ENCODE measurements around the gene CAMTA1. TPM values are rescaled to one million over a fixed set of nuclear protein-coding genes. Genes with fewer than 3 reads are reported as not detected.
A peak's percentile ranks its signal among the peaks of the same experiment; 100 is the strongest.

Gene CAMTA1
- total RNA-seq, 1 donor from 2014 or later, result 268 TPM

- H3K4me3 Mint-ChIP-seq, result peak overlapping the region; percentile 11
- H3K9me3 Mint-ChIP-seq, result peaks cover 23% of the 10 kb centered on the region
- no peak for DNase-seq (ENCODE audit: low spot score)
- no peak overlapping the region for H3K4me3 ChIP-seq
- no peak overlapping the region for H3K4me2 ChIP-seq
- peaks cover 5% of the 10 kb centered on the region for H3K27me3 Mint-ChIP-seq (ENCODE audit: insufficient read depth, low read depth)
- H3K79me2 ChIP-seq (ENCODE audit: low read depth), result no peaks in the 10 kb centered on the region
- H3K36me3 Mint-ChIP-seq, result no peaks in the 10 kb centered on the region
- no peak overlapping the region for H3K9ac ChIP-seq
- H3K36me3 ChIP-seq, result no peaks in the 10 kb centered on the region
- no peaks in the 10 kb centered on the region for H3F3A ChIP-seq (ENCODE audit: low read depth)
- H3K27ac ChIP-seq, result no peak overlapping the region
- TF ChIP-seq EZH2phosphoT487 (IDR thresholded peaks at IDR 0.05), result no peak
- TF ChIP-seq CTCF (IDR thresholded peaks at IDR 0.05), result no peak
- TF ChIP-seq EZH2 (IDR thresholded peaks at IDR 0.05), result no peak
- no peaks in the 10 kb centered on the region for H3K4me1 ChIP-seq
- H4K20me1 ChIP-seq (ENCODE audit: low read depth), result no peaks in the 10 kb centered on the region
- no peaks in the 10 kb centered on the region for H3K9me3 ChIP-seq (ENCODE audit: low read depth)
- H3K27me3 ChIP-seq, result no peaks in the 10 kb centered on the region
- H3K27ac Mint-ChIP-seq, result no peak overlapping the region
- H2AFZ ChIP-seq (replicated peaks), result no peak overlapping the region
- peaks cover 9% of the 10 kb centered on the region for H3K4me1 Mint-ChIP-seq
These were observed 393.1 kb downstream of the CAMTA1 start for GRCh38 chr1:7178336-7178735.

- Mint-ChIP-seq H3K36me3 (no peaks in the 10 kb centered on the region), H3K4me1 (peaks cover 9% of the 10 kb centered on the region), H3K9me3 (peaks cover 23% of the 10 kb centered on the region), H3K4me3 (peak overlapping the region; percentile 11), H3K27ac (no peak overlapping the region), H3K27me3 (ENCODE audit: insufficient read depth, low read depth) (peaks cover 5% of the 10 kb centered on the region)
- TF ChIP-seq EZH2 (IDR thresholded peaks at IDR 0.05), result no peak
- no peak for TF ChIP-seq CTCF (IDR thresholded peaks at IDR 0.05)
- TF ChIP-seq EZH2phosphoT487 (IDR thresholded peaks at IDR 0.05), result no peak
- no peak overlapping the region for H3K9ac ChIP-seq
- no peak overlapping the region for H3K4me2 ChIP-seq
- H3K4me3 ChIP-seq, result no peak overlapping the region
- no peak for DNase-seq (ENCODE audit: low spot score)
- H3K27me3 ChIP-seq, result no peaks in the 10 kb centered on the region
- H3K36me3 ChIP-seq, result no peaks in the 10 kb centered on the region
- no peaks in the 10 kb centered on the region for H3K9me3 ChIP-seq (ENCODE audit: low read depth)
- no peak overlapping the region for H3K27ac ChIP-seq
- no peaks in the 10 kb centered on the region for H3K4me1 ChIP-seq
- H3F3A ChIP-seq (ENCODE audit: low read depth), result no peaks in the 10 kb centered on the region
- no peaks in the 10 kb centered on the region for H4K20me1 ChIP-seq (ENCODE audit: low read depth)
- no peaks in the 10 kb centered on the region for H3K79me2 ChIP-seq (ENCODE audit: low read depth)
- no peak overlapping the region for H2AFZ ChIP-seq (replicated peaks)
These were observed 393.5 kb downstream of the CAMTA1 start for GRCh38 chr1:7178741-7179140.

- Mint-ChIP-seq H3K27ac (no peak overlapping the region), H3K4me3 (no peak overlapping the region), H3K27me3 (ENCODE audit: insufficient read depth, low read depth) (no peaks in the 10 kb centered on the region), H3K36me3 (no peaks in the 10 kb centered on the region), H3K9me3 (peaks cover 3% of the 10 kb centered on the region), H3K4me1 (no peaks in the 10 kb centered on the region)
- Histone ChIP-seq H4K20me1 (ENCODE audit: low read depth) (no peaks in the 10 kb centered on the region), H3K27ac (no peak overlapping the region), H3K9ac (no peak overlapping the region), H3F3A (ENCODE audit: low read depth) (no peaks in the 10 kb centered on the region), H3K27me3 (no peaks in the 10 kb centered on the region), H3K4me1 (no peaks in the 10 kb centered on the region), H2AFZ (replicated peaks) (no peak overlapping the region), H3K4me2 (no peak overlapping the region), H3K79me2 (ENCODE audit: low read depth) (no peaks in the 10 kb centered on the region), H3K4me3 (no peak overlapping the region), H3K36me3 (no peaks in the 10 kb centered on the region), H3K9me3 (ENCODE audit: low read depth) (no peaks in the 10 kb centered on the region)
- no peak for DNase-seq (ENCODE audit: low spot score)
- TF ChIP-seq EZH2 (IDR thresholded peaks at IDR 0.05) (no peak), EZH2phosphoT487 (IDR thresholded peaks at IDR 0.05) (no peak)
These were observed 400.5 kb downstream of the CAMTA1 start for GRCh38 chr1:7185721-7186120.

- no peaks in the 10 kb centered on the region for H3K36me3 Mint-ChIP-seq
- H3K27me3 Mint-ChIP-seq (ENCODE audit: insufficient read depth, low read depth), result no peaks in the 10 kb centered on the region
- H3K27me3 ChIP-seq, result no peaks in the 10 kb centered on the region
- H3K4me1 ChIP-seq, result no peaks in the 10 kb centered on the region
- no peaks in the 10 kb centered on the region for H3K9me3 ChIP-seq (ENCODE audit: low read depth)
- no peaks in the 10 kb centered on the region for H3K4me1 Mint-ChIP-seq
- H3K27ac ChIP-seq, result no peak overlapping the region
- no peak overlapping the region for H3K27ac Mint-ChIP-seq
- no peaks in the 10 kb centered on the region for H3F3A ChIP-seq (ENCODE audit: low read depth)
- no peak overlapping the region for H3K9ac ChIP-seq
- no peak for DNase-seq (ENCODE audit: low spot score)
- H4K20me1 ChIP-seq (ENCODE audit: low read depth), result no peaks in the 10 kb centered on the region
- H3K79me2 ChIP-seq (ENCODE audit: low read depth), result no peaks in the 10 kb centered on the region
- TF ChIP-seq EZH2phosphoT487 (IDR thresholded peaks at IDR 0.05), result no peak
- no peak for TF ChIP-seq EZH2 (IDR thresholded peaks at IDR 0.05)
- peak; percentile 22 for TF ChIP-seq CTCF (IDR thresholded peaks at IDR 0.05)
- H3K9me3 Mint-ChIP-seq, result no peaks in the 10 kb centered on the region
- no peak overlapping the region for H3K4me3 ChIP-seq
- H3K4me2 ChIP-seq, result no peak overlapping the region
- no peak overlapping the region for H2AFZ ChIP-seq (replicated peaks)
- no peaks in the 10 kb centered on the region for H3K36me3 ChIP-seq
- no peak overlapping the region for H3K4me3 Mint-ChIP-seq
These were observed 401.3 kb downstream of the CAMTA1 start for GRCh38 chr1:7186382-7187111.

Data from neural progenitor cell (in vitro differentiated cells).